WTC11 (cell line): ENCODE results near the gene COA1. TPM values are rescaled to one million over a fixed set of nuclear protein-coding genes. Genes with fewer than 3 reads are reported as not detected.

Source experiments
- ATAC-seq: fragments of 200-7000 bp; cut with Tn5 transposase; 2 replicates; pipeline ENCODE4 v1.10.0; 2021; ENCODE audit warnings: mild to moderate bottlenecking, moderate library complexity
- CTCF ChIA-PET: fragments of 300-600 bp; sonication (Branson Sonifier 250); formaldehyde crosslinking; loops from one replicate; lab custom pipeline; 2021; ENCODE audit warnings: antibody characterized with exemption; lab: Charles Lee
- POLR2A ChIA-PET: fragments of 350-600 bp; sonication (Branson Sonifier 250); formaldehyde crosslinking; loops from one replicate; lab custom pipeline; 2021; ENCODE audit warnings: antibody characterized with exemption; lab: Charles Lee
- DNase-seq: peaks from one replicate; pipeline ENCODE4 v3.0.0; 2021; ENCODE audit warnings: low spot score
- H3K27ac Mint-ChIP-seq: 2 replicates; pipeline ENCODE4 v1.8.0; 2021; ENCODE audit warnings: mixed read lengths
- H3K27me3 Mint-ChIP-seq: 2 replicates; pipeline ENCODE4 v1.8.0; 2021; ENCODE audit warnings: low read depth, mild to moderate bottlenecking, moderate library complexity, mixed read lengths
- H3K36me3 Mint-ChIP-seq: 2 replicates; pipeline ENCODE4 v1.8.0; 2021; ENCODE audit warnings: mixed read lengths
- H3K4me1 Mint-ChIP-seq: 2 replicates; pipeline ENCODE4 v1.8.0; 2022; ENCODE audit warnings: mixed read lengths
- H3K4me3 Mint-ChIP-seq: 2 replicates; pipeline ENCODE4 v1.8.0; 2021; ENCODE audit warnings: mild to moderate bottlenecking, moderate library complexity, mixed read lengths
- H3K9me3 Mint-ChIP-seq: 2 replicates; pipeline ENCODE4 v1.8.0; 2021; ENCODE audit warnings: mixed read lengths
- GABPB1 ChIP-seq: sonication (generic); formaldehyde crosslinking; IDR thresholded peaks from 2 replicates; pipeline ENCODE4 v1.8.1; 2023; ENCODE audit warnings: mild to moderate bottlenecking, missing genetic modification reagents
- GRHL2 ChIP-seq: fragments of 250-450 bp; sonication (Bioruptor Pico); IDR thresholded peaks from 2 replicates; pipeline ENCODE4 v1.8.0; 2022; ENCODE audit warnings: mild to moderate bottlenecking, moderate library complexity; ENCODE audit not compliant: insufficient replicate concordance, severe bottlenecking
- NR1H2 ChIP-seq: sonication (generic); formaldehyde crosslinking; IDR thresholded peaks from 2 replicates; pipeline ENCODE4 v1.9.0; 2021; ENCODE audit warnings: mild to moderate bottlenecking, moderate library complexity, missing genetic modification reagents
- SP1 ChIP-seq: sonication (generic); formaldehyde crosslinking; conservative IDR thresholded peaks from 2 replicates; pipeline ENCODE4 v1.8.1; 2022; ENCODE audit warnings: missing genetic modification reagents
- ZNF263 ChIP-seq: sonication (generic); formaldehyde crosslinking; IDR thresholded peaks from 2 replicates; pipeline ENCODE4 v1.8.1; 2022; ENCODE audit warnings: low read depth, mild to moderate bottlenecking, moderate library complexity, missing genetic modification reagents
- ZNF317 ChIP-seq: sonication (generic); formaldehyde crosslinking; IDR thresholded peaks from 2 replicates; pipeline ENCODE4 v1.8.1; 2023; ENCODE audit warnings: low read depth, mild to moderate bottlenecking, moderate library complexity, missing genetic modification reagents, borderline replicate concordance
- ZNF416 ChIP-seq: fragments of 250-450 bp; sonication (Bioruptor Pico); IDR thresholded peaks from 2 replicates; pipeline ENCODE4 v1.9.0; 2021; ENCODE audit warnings: mild to moderate bottlenecking, inconsistent platforms
- total RNA-seq: library from RNA; stranded (reverse); gene quantifications from 3 replicates; pipeline ENCODE4 v1.2.3, GENCODE V29; 2021
- TF ChIP-seq, protein P1 (sequence below): sonication (generic); formaldehyde crosslinking; IDR thresholded peaks from 2 replicates; pipeline ENCODE4 v1.8.1; 2023; ENCODE audit warnings: mild to moderate bottlenecking, missing genetic modification reagents, borderline replicate concordance
- TF ChIP-seq, protein P2 (sequence below): sonication (generic); formaldehyde crosslinking; IDR thresholded peaks from 2 replicates; pipeline ENCODE4 v1.8.0; 2022; ENCODE audit warnings: mild to moderate bottlenecking, missing genetic modification reagents
- TF ChIP-seq, protein P3 (sequence below): sonication (generic); formaldehyde crosslinking; IDR thresholded peaks from 2 replicates; pipeline ENCODE4 v1.8.1; 2022; ENCODE audit warnings: low read depth, mild to moderate bottlenecking, moderate library complexity, missing genetic modification reagents, borderline replicate concordance
- TF ChIP-seq, protein P4 (sequence below): fragments of 250-450 bp; sonication (Bioruptor Pico); IDR thresholded peaks from 2 replicates; pipeline ENCODE4 v1.9.0; 2021; ENCODE audit warnings: mild to moderate bottlenecking
- TF ChIP-seq, protein P5 (sequence below): sonication (generic); formaldehyde crosslinking; IDR thresholded peaks from 2 replicates; pipeline ENCODE4 v1.8.1; 2022; ENCODE audit warnings: missing genetic modification reagents, borderline replicate concordance
- TF ChIP-seq, protein P6 (sequence below): sonication (generic); formaldehyde crosslinking; IDR thresholded peaks from 2 replicates; pipeline ENCODE4 v1.8.1; 2023; ENCODE audit warnings: mild to moderate bottlenecking, missing genetic modification reagents
- TF ChIP-seq, protein P7 (sequence below): sonication (generic); formaldehyde crosslinking; IDR thresholded peaks from 2 replicates; pipeline ENCODE4 v1.8.0; 2023; ENCODE audit warnings: mild to moderate bottlenecking, missing genetic modification reagents
- TF ChIP-seq, protein P8 (sequence below): fragments of 250-450 bp; sonication (Bioruptor Pico); IDR thresholded peaks from 2 replicates; pipeline ENCODE4 v1.9.0; 2021; ENCODE audit warnings: moderate library complexity, mild to moderate bottlenecking, inconsistent platforms, borderline replicate concordance

COA1 gene
- total RNA-seq, 1 experiment from 2014 or later = 132 TPM

DNA sequence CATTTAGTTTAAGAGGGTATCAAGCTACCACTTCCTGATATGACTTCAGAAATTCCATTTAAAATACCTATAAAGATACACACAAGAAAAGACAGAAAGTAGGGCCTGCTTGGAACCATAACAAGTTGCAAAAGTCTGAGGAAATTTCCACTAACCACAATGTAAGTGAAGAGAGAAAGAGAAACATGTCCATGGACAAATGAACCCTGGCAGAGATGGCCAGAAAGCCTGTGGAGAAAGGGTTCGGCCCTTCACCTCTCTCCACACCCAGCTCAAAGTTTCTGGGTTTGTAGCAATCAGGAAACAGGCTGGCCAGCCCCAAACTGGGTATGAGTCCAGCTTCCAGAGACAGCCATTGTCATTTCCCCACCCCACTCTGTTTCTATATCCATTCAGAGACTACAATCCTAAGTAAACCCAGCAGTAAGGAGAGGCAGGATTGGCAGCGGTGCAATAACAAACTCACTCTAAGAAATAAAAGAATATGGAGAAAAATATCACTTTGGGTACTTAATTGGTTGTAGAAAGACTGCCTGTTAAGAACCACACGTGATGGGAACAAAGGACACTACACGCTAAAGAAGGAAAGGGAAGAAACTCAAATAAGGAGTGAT lies 75.3 kb downstream of the COA1 start:
- Mint-ChIP-seq H3K36me3 (peaks cover 10% of the 10 kb centered on the region), H3K4me1 (peaks cover 68% of the 10 kb centered on the region), H3K27ac (peak overlapping the region; percentile 26), H3K27me3 (no peaks in the 10 kb centered on the region), H3K9me3 (no peaks in the 10 kb centered on the region), H3K4me3 (no peak overlapping the region)
- TF ChIP-seq ZNF416 (no peak), ZNF263 (CRISPR knock-in tag) (no peak)
- TF ChIP-seq, protein P1, sequence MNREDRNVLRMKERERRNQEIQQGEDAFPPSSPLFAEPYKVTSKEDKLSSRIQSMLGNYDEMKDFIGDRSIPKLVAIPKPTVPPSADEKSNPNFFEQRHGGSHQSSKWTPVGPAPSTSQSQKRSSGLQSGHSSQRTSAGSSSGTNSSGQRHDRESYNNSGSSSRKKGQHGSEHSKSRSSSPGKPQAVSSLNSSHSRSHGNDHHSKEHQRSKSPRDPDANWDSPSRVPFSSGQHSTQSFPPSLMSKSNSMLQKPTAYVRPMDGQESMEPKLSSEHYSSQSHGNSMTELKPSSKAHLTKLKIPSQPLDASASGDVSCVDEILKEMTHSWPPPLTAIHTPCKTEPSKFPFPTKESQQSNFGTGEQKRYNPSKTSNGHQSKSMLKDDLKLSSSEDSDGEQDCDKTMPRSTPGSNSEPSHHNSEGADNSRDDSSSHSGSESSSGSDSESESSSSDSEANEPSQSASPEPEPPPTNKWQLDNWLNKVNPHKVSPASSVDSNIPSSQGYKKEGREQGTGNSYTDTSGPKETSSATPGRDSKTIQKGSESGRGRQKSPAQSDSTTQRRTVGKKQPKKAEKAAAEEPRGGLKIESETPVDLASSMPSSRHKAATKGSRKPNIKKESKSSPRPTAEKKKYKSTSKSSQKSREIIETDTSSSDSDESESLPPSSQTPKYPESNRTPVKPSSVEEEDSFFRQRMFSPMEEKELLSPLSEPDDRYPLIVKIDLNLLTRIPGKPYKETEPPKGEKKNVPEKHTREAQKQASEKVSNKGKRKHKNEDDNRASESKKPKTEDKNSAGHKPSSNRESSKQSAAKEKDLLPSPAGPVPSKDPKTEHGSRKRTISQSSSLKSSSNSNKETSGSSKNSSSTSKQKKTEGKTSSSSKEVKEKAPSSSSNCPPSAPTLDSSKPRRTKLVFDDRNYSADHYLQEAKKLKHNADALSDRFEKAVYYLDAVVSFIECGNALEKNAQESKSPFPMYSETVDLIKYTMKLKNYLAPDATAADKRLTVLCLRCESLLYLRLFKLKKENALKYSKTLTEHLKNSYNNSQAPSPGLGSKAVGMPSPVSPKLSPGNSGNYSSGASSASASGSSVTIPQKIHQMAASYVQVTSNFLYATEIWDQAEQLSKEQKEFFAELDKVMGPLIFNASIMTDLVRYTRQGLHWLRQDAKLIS = no peak
- POLR2A ChIA-PET = interaction anchor here (0.6 kb wide), 1 partner anchor 194 kb away, joined by 5 read pairs; no protein-coding TSS in a partner anchor
- ATAC-seq (no peak), DNase-seq (no peak)
- CTCF ChIA-PET = interaction anchor here (1.3 kb wide), 1 partner anchor 71 kb away, joined by 6 read pairs; the partner anchor contains the start of gene STK17A

DNA sequence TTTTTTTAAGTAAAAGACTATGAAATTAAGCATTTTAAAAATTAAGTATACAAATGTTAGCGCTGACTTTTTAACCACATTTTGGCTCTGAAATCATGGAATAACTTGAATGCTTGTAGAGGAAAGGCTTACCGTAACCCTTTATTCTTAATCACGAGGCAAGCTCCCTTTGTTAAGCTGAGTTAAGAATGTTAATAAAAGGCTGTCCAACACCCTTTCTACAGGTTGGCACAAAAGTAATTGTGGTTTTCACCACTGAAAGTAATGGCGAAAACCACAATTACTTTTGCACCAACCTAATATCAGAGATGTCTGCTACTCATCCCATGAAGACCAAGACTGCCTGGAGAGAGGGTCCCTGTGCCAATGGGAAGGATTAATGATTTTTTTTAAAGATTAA lies 75.9 kb downstream of the COA1 start:
- ATAC-seq (no peak), DNase-seq (no peak)
- peaks cover 68% of the 10 kb centered on the region for H3K4me1 Mint-ChIP-seq
- H3K27me3 Mint-ChIP-seq = no peaks in the 10 kb centered on the region
- ChIA-PET POLR2A (interaction anchor here (0.6 kb wide), 1 partner anchor 194 kb away, joined by 5 read pairs; no protein-coding TSS in a partner anchor), CTCF (interaction anchor here (1.3 kb wide), 1 partner anchor 71 kb away, joined by 6 read pairs; the partner anchor contains the start of gene STK17A)
- H3K4me3 Mint-ChIP-seq = no peak overlapping the region
- H3K36me3 Mint-ChIP-seq = peaks cover 10% of the 10 kb centered on the region
- no peak overlapping the region; the same call in 1 of the 2 replicates for H3K27ac Mint-ChIP-seq
- no peaks in the 10 kb centered on the region for H3K9me3 Mint-ChIP-seq
- TF ChIP-seq, protein P2, sequence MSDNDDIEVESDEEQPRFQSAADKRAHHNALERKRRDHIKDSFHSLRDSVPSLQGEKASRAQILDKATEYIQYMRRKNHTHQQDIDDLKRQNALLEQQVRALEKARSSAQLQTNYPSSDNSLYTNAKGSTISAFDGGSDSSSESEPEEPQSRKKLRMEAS = no peak
- TF ChIP-seq ZNF317 (CRISPR knock-in tag) (no peak), NR1H2 (CRISPR knock-in tag) (no peak), GRHL2 (no peak), GABPB1 (CRISPR knock-in tag) (no peak), SP1 (CRISPR knock-in tag) (no peak)
- TF ChIP-seq, protein P3, sequence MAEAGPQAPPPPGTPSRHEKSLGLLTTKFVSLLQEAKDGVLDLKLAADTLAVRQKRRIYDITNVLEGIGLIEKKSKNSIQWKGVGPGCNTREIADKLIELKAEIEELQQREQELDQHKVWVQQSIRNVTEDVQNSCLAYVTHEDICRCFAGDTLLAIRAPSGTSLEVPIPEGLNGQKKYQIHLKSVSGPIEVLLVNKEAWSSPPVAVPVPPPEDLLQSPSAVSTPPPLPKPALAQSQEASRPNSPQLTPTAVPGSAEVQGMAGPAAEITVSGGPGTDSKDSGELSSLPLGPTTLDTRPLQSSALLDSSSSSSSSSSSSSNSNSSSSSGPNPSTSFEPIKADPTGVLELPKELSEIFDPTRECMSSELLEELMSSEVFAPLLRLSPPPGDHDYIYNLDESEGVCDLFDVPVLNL (CRISPR knock-in tag) = no peak
- TF ChIP-seq, protein P4, sequence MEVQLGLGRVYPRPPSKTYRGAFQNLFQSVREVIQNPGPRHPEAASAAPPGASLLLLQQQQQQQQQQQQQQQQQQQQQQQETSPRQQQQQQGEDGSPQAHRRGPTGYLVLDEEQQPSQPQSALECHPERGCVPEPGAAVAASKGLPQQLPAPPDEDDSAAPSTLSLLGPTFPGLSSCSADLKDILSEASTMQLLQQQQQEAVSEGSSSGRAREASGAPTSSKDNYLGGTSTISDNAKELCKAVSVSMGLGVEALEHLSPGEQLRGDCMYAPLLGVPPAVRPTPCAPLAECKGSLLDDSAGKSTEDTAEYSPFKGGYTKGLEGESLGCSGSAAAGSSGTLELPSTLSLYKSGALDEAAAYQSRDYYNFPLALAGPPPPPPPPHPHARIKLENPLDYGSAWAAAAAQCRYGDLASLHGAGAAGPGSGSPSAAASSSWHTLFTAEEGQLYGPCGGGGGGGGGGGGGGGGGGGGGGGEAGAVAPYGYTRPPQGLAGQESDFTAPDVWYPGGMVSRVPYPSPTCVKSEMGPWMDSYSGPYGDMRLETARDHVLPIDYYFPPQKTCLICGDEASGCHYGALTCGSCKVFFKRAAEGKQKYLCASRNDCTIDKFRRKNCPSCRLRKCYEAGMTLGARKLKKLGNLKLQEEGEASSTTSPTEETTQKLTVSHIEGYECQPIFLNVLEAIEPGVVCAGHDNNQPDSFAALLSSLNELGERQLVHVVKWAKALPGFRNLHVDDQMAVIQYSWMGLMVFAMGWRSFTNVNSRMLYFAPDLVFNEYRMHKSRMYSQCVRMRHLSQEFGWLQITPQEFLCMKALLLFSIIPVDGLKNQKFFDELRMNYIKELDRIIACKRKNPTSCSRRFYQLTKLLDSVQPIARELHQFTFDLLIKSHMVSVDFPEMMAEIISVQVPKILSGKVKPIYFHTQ (CRISPR knock-in tag) = no peak
- TF ChIP-seq, protein P5, sequence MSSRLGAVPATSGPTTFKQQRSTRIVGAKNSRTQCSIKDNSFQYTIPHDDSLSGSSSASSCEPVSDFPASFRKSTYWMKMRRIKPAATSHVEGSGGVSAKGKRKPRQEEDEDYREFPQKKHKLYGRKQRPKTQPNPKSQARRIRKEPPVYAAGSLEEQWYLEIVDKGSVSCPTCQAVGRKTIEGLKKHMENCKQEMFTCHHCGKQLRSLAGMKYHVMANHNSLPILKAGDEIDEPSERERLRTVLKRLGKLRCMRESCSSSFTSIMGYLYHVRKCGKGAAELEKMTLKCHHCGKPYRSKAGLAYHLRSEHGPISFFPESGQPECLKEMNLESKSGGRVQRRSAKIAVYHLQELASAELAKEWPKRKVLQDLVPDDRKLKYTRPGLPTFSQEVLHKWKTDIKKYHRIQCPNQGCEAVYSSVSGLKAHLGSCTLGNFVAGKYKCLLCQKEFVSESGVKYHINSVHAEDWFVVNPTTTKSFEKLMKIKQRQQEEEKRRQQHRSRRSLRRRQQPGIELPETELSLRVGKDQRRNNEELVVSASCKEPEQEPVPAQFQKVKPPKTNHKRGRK (CRISPR knock-in tag) = no peak
- TF ChIP-seq, protein P6, sequence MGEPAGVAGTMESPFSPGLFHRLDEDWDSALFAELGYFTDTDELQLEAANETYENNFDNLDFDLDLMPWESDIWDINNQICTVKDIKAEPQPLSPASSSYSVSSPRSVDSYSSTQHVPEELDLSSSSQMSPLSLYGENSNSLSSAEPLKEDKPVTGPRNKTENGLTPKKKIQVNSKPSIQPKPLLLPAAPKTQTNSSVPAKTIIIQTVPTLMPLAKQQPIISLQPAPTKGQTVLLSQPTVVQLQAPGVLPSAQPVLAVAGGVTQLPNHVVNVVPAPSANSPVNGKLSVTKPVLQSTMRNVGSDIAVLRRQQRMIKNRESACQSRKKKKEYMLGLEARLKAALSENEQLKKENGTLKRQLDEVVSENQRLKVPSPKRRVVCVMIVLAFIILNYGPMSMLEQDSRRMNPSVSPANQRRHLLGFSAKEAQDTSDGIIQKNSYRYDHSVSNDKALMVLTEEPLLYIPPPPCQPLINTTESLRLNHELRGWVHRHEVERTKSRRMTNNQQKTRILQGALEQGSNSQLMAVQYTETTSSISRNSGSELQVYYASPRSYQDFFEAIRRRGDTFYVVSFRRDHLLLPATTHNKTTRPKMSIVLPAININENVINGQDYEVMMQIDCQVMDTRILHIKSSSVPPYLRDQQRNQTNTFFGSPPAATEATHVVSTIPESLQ = no peak
- TF ChIP-seq, protein P7, sequence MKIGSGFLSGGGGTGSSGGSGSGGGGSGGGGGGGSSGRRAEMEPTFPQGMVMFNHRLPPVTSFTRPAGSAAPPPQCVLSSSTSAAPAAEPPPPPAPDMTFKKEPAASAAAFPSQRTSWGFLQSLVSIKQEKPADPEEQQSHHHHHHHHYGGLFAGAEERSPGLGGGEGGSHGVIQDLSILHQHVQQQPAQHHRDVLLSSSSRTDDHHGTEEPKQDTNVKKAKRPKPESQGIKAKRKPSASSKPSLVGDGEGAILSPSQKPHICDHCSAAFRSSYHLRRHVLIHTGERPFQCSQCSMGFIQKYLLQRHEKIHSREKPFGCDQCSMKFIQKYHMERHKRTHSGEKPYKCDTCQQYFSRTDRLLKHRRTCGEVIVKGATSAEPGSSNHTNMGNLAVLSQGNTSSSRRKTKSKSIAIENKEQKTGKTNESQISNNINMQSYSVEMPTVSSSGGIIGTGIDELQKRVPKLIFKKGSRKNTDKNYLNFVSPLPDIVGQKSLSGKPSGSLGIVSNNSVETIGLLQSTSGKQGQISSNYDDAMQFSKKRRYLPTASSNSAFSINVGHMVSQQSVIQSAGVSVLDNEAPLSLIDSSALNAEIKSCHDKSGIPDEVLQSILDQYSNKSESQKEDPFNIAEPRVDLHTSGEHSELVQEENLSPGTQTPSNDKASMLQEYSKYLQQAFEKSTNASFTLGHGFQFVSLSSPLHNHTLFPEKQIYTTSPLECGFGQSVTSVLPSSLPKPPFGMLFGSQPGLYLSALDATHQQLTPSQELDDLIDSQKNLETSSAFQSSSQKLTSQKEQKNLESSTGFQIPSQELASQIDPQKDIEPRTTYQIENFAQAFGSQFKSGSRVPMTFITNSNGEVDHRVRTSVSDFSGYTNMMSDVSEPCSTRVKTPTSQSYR = no peak
- TF ChIP-seq, protein P8, sequence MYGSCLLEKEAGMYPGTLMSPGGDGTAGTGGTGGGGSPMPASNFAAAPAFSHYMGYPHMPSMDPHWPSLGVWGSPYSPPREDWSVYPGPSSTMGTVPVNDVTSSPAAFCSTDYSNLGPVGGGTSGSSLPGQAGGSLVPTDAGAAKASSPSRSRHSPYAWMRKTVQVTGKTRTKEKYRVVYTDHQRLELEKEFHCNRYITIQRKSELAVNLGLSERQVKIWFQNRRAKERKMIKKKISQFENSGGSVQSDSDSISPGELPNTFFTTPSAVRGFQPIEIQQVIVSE (CRISPR knock-in tag) = no peak
